ENCODE results near the gene HPCAL1. TPM values are rescaled to one million over a fixed set of nuclear protein-coding genes. Genes with fewer than 3 reads are reported as not detected.
A peak's percentile ranks its signal among the peaks of the same experiment; 100 is the strongest.

The HPCAL1 gene
- polyA plus RNA-seq, 3 donors = 82.1 to 99.5 (median 98.0) TPM

GRCh38 chr2:10400978-10401951 lies 98.6 kb downstream of the HPCAL1 start:
- Histone ChIP-seq H3K27ac (ENCODE audit: low read depth in 1 of 2, low read length in 2 of 2) (peak overlapping the region; percentile 74 to 87), H3K4me1 (ENCODE audit: control insufficient read depth in 1 of 2, insufficient read depth in 2 of 2, low read length in 2 of 2) (peaks cover 65 to 80% of the 10 kb centered on the region in 2 donors), H3K4me2 (replicated peaks; ENCODE audit: extremely low read depth, low read length, poor library complexity, severe bottlenecking) (peak overlapping the region; percentile 52), H3K27me3 (ENCODE audit: control insufficient read depth in 2 of 2, insufficient read depth in 2 of 2, low read length in 2 of 2) (no peaks in the 10 kb centered on the region), H3K9me3 (replicated peaks in 1 of 2; ENCODE audit: control insufficient read depth in 1 of 2, insufficient read depth in 1 of 2, low read length in 2 of 2) (no peaks in the 10 kb centered on the region), H3K9ac (ENCODE audit: insufficient read depth, low read length, poor library complexity, severe bottlenecking) (peak overlapping the region; percentile 58), H2AFZ (ENCODE audit: insufficient read depth, low read depth, low read length, poor library complexity, severe bottlenecking) (no peak overlapping the region), H3K4me3 (replicated peaks in 1 of 3; ENCODE audit: low read depth in 2 of 3, low read length in 3 of 3) (peak overlapping the region in 1 of 3 experiments; percentile 56), H3K36me3 (replicated peaks in 1 of 2; ENCODE audit: control insufficient read depth in 1 of 2, insufficient read depth in 2 of 2, low read length in 2 of 2) (peaks cover 3 to 17% of the 10 kb centered on the region in 2 donors), H4K20me1 (ENCODE audit: insufficient read depth, low read length) (peaks cover 16% of the 10 kb centered on the region), H3K79me2 (ENCODE audit: insufficient read depth, low read length) (peaks cover 67% of the 10 kb centered on the region)
- 37% methylated on average over 7 of the region's 21 CpGs for WGBS (ENCODE audit: insufficient coverage)
- peak overlapping the region; percentile 62 to 82 for H3K4me3 Mint-ChIP-seq
- H3K27me3 Mint-ChIP-seq (ENCODE audit: low read depth in 3 of 3) = peaks cover 0 to 1% (median 0%) of the 10 kb centered on the region in 3 donors
- intact Hi-C loops (cut with micrococcal nuclease) = no loop called here
- peaks cover 71% of the 10 kb centered on the region for H3K4me1 Mint-ChIP-seq
- peaks cover 0 to 1% (median 0%) of the 10 kb centered on the region in 7 donors for H3K9me3 Mint-ChIP-seq
- H3K27ac Mint-ChIP-seq = peak overlapping the region; percentile 90 to 96 (median 93)
- H3K36me3 Mint-ChIP-seq = peaks cover 34 to 50% of the 10 kb centered on the region in 2 donors
- no peak for TF ChIP-seq CTCF (IDR thresholded peaks at IDR 0.05)
- DNase-seq = peak in 1 of 3 donors; percentile 34

- peak overlapping the region; percentile 52 for H3K4me2 ChIP-seq (replicated peaks; ENCODE audit: extremely low read depth, low read length, poor library complexity, severe bottlenecking)
- H3K9me3 ChIP-seq (replicated peaks in 1 of 2; ENCODE audit: control insufficient read depth in 1 of 2, insufficient read depth in 1 of 2, low read length in 2 of 2) = no peaks in the 10 kb centered on the region
- peak in 1 of 3 donors; percentile 61 for DNase-seq
- H3K36me3 ChIP-seq (replicated peaks in 1 of 2; ENCODE audit: control insufficient read depth in 1 of 2, insufficient read depth in 2 of 2, low read length in 2 of 2) = peaks cover 3 to 17% of the 10 kb centered on the region in 2 donors
- no peaks in the 10 kb centered on the region for H3K27me3 ChIP-seq (ENCODE audit: control insufficient read depth in 2 of 2, insufficient read depth in 2 of 2, low read length in 2 of 2)
- H3K4me3 ChIP-seq (replicated peaks in 1 of 3; ENCODE audit: low read depth in 2 of 3, low read length in 3 of 3) = no peak overlapping the region
- peaks cover 0 to 1% (median 0%) of the 10 kb centered on the region in 3 donors for H3K27me3 Mint-ChIP-seq (ENCODE audit: low read depth in 3 of 3)
- peak overlapping the region in 1 of 2 donors; percentile 87 for H3K27ac ChIP-seq (ENCODE audit: low read depth in 1 of 2, low read length in 2 of 2)
- peaks cover 59% of the 10 kb centered on the region for H3K79me2 ChIP-seq (ENCODE audit: insufficient read depth, low read length)
- H3K9me3 Mint-ChIP-seq = peaks cover 0 to 1% (median 0%) of the 10 kb centered on the region in 7 donors
- no peak overlapping the region for H2AFZ ChIP-seq (ENCODE audit: insufficient read depth, low read depth, low read length, poor library complexity, severe bottlenecking)
- peaks cover 10% of the 10 kb centered on the region for H4K20me1 ChIP-seq (ENCODE audit: insufficient read depth, low read length)
- peaks cover 74% of the 10 kb centered on the region for H3K4me1 Mint-ChIP-seq
- peaks cover 35 to 50% of the 10 kb centered on the region in 2 donors for H3K36me3 Mint-ChIP-seq
- no peak overlapping the region for H3K9ac ChIP-seq (ENCODE audit: insufficient read depth, low read length, poor library complexity, severe bottlenecking)
- TF ChIP-seq CTCF (IDR thresholded peaks at IDR 0.05) = no peak
- WGBS (ENCODE audit: insufficient coverage) = 57% methylated on average over 6 of the region's 14 CpGs
- H3K4me1 ChIP-seq (ENCODE audit: control insufficient read depth in 1 of 2, insufficient read depth in 2 of 2, low read length in 2 of 2) = peaks cover 71 to 80% of the 10 kb centered on the region in 2 donors
- intact Hi-C loops (cut with micrococcal nuclease) = no loop called here
- peak overlapping the region in 1 of 2 donors; percentile 62 for H3K4me3 Mint-ChIP-seq
- H3K27ac Mint-ChIP-seq = peak overlapping the region; percentile 76 to 96 (median 93)
Observed at GRCh38 chr2:10402062-10402585, 99.4 kb downstream of the HPCAL1 start.
